K562 (cell line): Measurements from ENCODE around the gene ANO6. TPM values are rescaled to one million over a fixed set of nuclear protein-coding genes. Genes with fewer than 3 reads are reported as not detected.

ENCODE experiments used
- ATAC-seq: fragments of 200-7000 bp; cut with Tn5 transposase; 3 replicates; pipeline ENCODE4 v1.9.1; 2020; ENCODE audit warnings: moderate library complexity
- BruUV-seq: library from RNA; stranded (reverse); fragments of 400-500 nt; replicated peaks from 2 replicates; lab custom pipeline; 2021; lab: Mats Ljungman, UMichigan
- CTCF ChIA-PET: fragments of 300-600 bp; formaldehyde crosslinking; extraction: SDS; loops from one replicate; lab custom pipeline; 2021; ENCODE audit warnings: low intra/inter-chr PET ratio; lab: Yijun Ruan, JAX
- POLR2A ChIA-PET: fragments of 300-600, 350-650 bp; sonication (Branson Sonifier 250); formaldehyde crosslinking; extraction: SDS; loops from one replicate; lab custom pipeline; 2021; ENCODE audit warnings: antibody characterized with exemption, inconsistent platforms; lab: Yijun Ruan, JAX
- DNase-seq, 4 experiments: peaks; one replicate each; pipeline versions ENCODE4 v3.0.0 to v3.0.0-alpha.2; 2011 to 2018; ENCODE audit warnings: low spot score in 3 of 4, mixed read lengths in 3 of 4; ENCODE audit errors: extremely low read depth in 1 of 4
- FAIRE-seq: peaks from 2 replicates; lab custom pipeline; 2011; peaks lifted over from hg19 to GRCh38; lab: Jason Lieb, UNC
- H2AFZ ChIP-seq: 2 replicates; pipeline ENCODE4 v1.6.0; 2011; ENCODE audit warnings: low read depth, low read length, control low read depth, inconsistent platforms
- H3K27ac ChIP-seq: fragments of 200-600 bp; 3 replicates; pipeline ENCODE4 v1.8.0; 2011; ENCODE audit warnings: low read depth, mild to moderate bottlenecking, control low read depth, inconsistent platforms, low read length, moderate library complexity, mixed read lengths; ENCODE audit errors: extremely low read depth
- H3K27me3 ChIP-seq, 2 experiments: fragments of 300-600 bp in 1 of 2; 2 replicates in 1 of 2; 3 replicates in 1 of 2; pipeline versions ENCODE4 v1.6.0 to v1.8.0; 2011; ENCODE audit warnings: inconsistent platforms in 2 of 2, low read length in 2 of 2, mild to moderate bottlenecking in 1 of 2, mixed read lengths in 1 of 2, moderate library complexity in 1 of 2; ENCODE audit not compliant: control insufficient read depth in 2 of 2, insufficient read depth in 2 of 2
- H3K36me3 ChIP-seq: fragments of 300-600 bp; 3 replicates; pipeline ENCODE4 v1.8.0; 2011; ENCODE audit warnings: mild to moderate bottlenecking, low read length, inconsistent platforms; ENCODE audit not compliant: control insufficient read depth, insufficient read depth
- H3K4me1 ChIP-seq, 2 experiments: fragments of 200-600 bp in 1 of 2; replicated peaks in 1 of 2; 2 replicates in 1 of 2; 3 replicates in 1 of 2; pipeline versions ENCODE4 v1.5.1 to v1.8.0; 2011; ENCODE audit warnings: inconsistent platforms in 2 of 2, low read length in 2 of 2, mild to moderate bottlenecking in 1 of 2, mixed read lengths in 1 of 2, moderate library complexity in 1 of 2; ENCODE audit not compliant: control insufficient read depth in 2 of 2, insufficient read depth in 2 of 2
- H3K4me2 ChIP-seq: 2 replicates; pipeline ENCODE4 v1.6.1; 2011; ENCODE audit warnings: low read length, control low read depth, inconsistent platforms, mixed read lengths; ENCODE audit not compliant: insufficient read depth
- H3K4me3 ChIP-seq: fragments of 200-600 bp; sonication (generic), shearing (Covaris generic); 2 replicates; pipeline ENCODE4 v1.5.1; 2016; ENCODE audit warnings: control low read depth, inconsistent platforms
- H3K79me2 ChIP-seq: fragments of 200-600 bp; 3 replicates; pipeline ENCODE4 v1.8.0; 2011; ENCODE audit warnings: low read length, inconsistent platforms; ENCODE audit not compliant: control insufficient read depth, insufficient read depth
- H3K9ac ChIP-seq, 2 experiments: 2 replicates each; pipeline versions ENCODE4 v1.6.0 to v1.6.1; 2011; ENCODE audit warnings: low read depth in 2 of 2, low read length in 2 of 2, control low read depth in 1 of 2, inconsistent platforms in 1 of 2, mild to moderate bottlenecking in 1 of 2, mixed read lengths in 1 of 2; ENCODE audit not compliant: insufficient read depth in 1 of 2
- H3K9me1 ChIP-seq: one replicate; pipeline ENCODE4 v1.6.0; 2011; ENCODE audit warnings: inconsistent platforms, mild to moderate bottlenecking, low read length, moderate library complexity; ENCODE audit not compliant: control insufficient read depth, insufficient read depth
- H3K9me3 ChIP-seq: replicated peaks from 2 replicates; pipeline ENCODE4 v1.5.1; 2011; ENCODE audit warnings: low read depth, low read length, inconsistent platforms; ENCODE audit not compliant: control insufficient read depth, insufficient read depth
- H4K20me1 ChIP-seq: replicated peaks from 2 replicates; pipeline ENCODE4 v1.6.1; 2011; ENCODE audit warnings: low read length, inconsistent platforms, mixed read lengths; ENCODE audit not compliant: control insufficient read depth, insufficient read depth
- CBFA2T2 ChIP-seq: fragments of 450-650 bp; conservative IDR thresholded peaks from 2 replicates; pipeline ENCODE4 v1.6.1; 2017; ENCODE audit warnings: mild to moderate bottlenecking
- CGGBP1 ChIP-seq: fragments of 250-450 bp; sonication (Bioruptor Pico); IDR thresholded peaks from 2 replicates; pipeline ENCODE4 v1.9.0; 2021; ENCODE audit warnings: mild to moderate bottlenecking
- EGR1 ChIP-seq: fragments of 450-650 bp; conservative IDR thresholded peaks from 2 replicates; pipeline ENCODE4 v1.6.1; 2017; ENCODE audit warnings: mild to moderate bottlenecking
- ELF2 ChIP-seq: fragments of 250-450 bp; sonication (Bioruptor Pico); IDR thresholded peaks from 2 replicates; pipeline ENCODE4 v1.5.0; 2021; ENCODE audit warnings: mild to moderate bottlenecking
- ELK1 ChIP-seq: sonication (generic); formaldehyde crosslinking; IDR thresholded peaks from 2 replicates; pipeline ENCODE4 v1.8.1; 2022; ENCODE audit warnings: missing genetic modification reagents
- EZH2 ChIP-seq: IDR thresholded peaks from 2 replicates; pipeline ENCODE4 v1.6.1; 2012; ENCODE audit warnings: low read depth, mild to moderate bottlenecking, inconsistent platforms, low read length, borderline replicate concordance
- FOXK2 ChIP-seq, 2 experiments: fragments of 450-650 bp; IDR thresholded peaks in 1 of 2; conservative IDR thresholded peaks in 1 of 2; 2 replicates each; pipeline ENCODE4 v1.6.1; 2016; ENCODE audit warnings: low read depth in 2 of 2, mild to moderate bottlenecking in 1 of 2
- HINFP ChIP-seq: fragments of 450-650 bp; conservative IDR thresholded peaks from 2 replicates; pipeline ENCODE4 v1.6.1; 2016; ENCODE audit warnings: missing genetic modification characterization, low read depth, mild to moderate bottlenecking, control low read depth, missing compliant biosample characterization
- HMG20A ChIP-seq: fragments of 450-650 bp; formaldehyde crosslinking; conservative IDR thresholded peaks from 2 replicates; pipeline ENCODE4 v1.4.0; 2020; ENCODE audit warnings: mild to moderate bottlenecking, mixed read lengths
- HMGXB4 ChIP-seq: sonication (generic); formaldehyde crosslinking; IDR thresholded peaks from 2 replicates; pipeline ENCODE4 v1.8.1; 2023; ENCODE audit warnings: mild to moderate bottlenecking, missing genetic modification reagents
- MCM2 ChIP-seq: fragments of 450-650 bp; IDR thresholded peaks from 2 replicates; pipeline ENCODE4 v1.6.1; 2017; ENCODE audit warnings: low read depth, mild to moderate bottlenecking
- NRF1 ChIP-seq, 2 experiments: fragments of 450-650 bp; IDR thresholded peaks in 1 of 2; conservative IDR thresholded peaks in 1 of 2; 2 replicates each; pipeline ENCODE4 v1.6.1; 2014; ENCODE audit warnings: mild to moderate bottlenecking in 2 of 2
- POLR2AphosphoS2 ChIP-seq: IDR thresholded peaks from 2 replicates; pipeline ENCODE4 v1.6.1; 2012; ENCODE audit warnings: low read length, improper control_type of control experiment
- PTBP1 ChIP-seq: fragments of 200-400 bp; formaldehyde crosslinking; IDR thresholded peaks from 2 replicates; pipeline ENCODE4 v1.6.1; 2017; ENCODE audit warnings: low read depth, low read length
- TAF1 ChIP-seq: IDR thresholded peaks from 2 replicates; pipeline ENCODE4 v1.6.1; 2011; ENCODE audit warnings: mild to moderate bottlenecking, low read length, moderate library complexity; ENCODE audit not compliant: insufficient read depth, control insufficient read depth, severe bottlenecking; ENCODE audit errors: extremely low read depth
- ZNF143 ChIP-seq: sonication (generic); formaldehyde crosslinking; IDR thresholded peaks from 2 replicates; pipeline ENCODE4 v1.9.0; 2022; ENCODE audit warnings: mild to moderate bottlenecking, missing genetic modification reagents
- ZNF277 ChIP-seq: fragments of 250-450 bp; sonication (Bioruptor Pico); IDR thresholded peaks from 2 replicates; pipeline ENCODE4 v1.8.0; 2022; ENCODE audit warnings: inconsistent platforms, mild to moderate bottlenecking, moderate library complexity, borderline replicate concordance
- ZNF586 ChIP-seq: fragments of 450-650 bp; formaldehyde crosslinking; conservative IDR thresholded peaks from 2 replicates; pipeline ENCODE4 v1.4.0; 2020; ENCODE audit warnings: mild to moderate bottlenecking, moderate library complexity
- WGBS: fragments of 100-300 bp; shearing (Covaris generic); methylation state at CpG from one replicate; pipeline ENCODE4 v1.1.6; 2016; ENCODE audit warnings: low coverage, mixed read lengths; ENCODE audit not compliant: insufficient coverage; ENCODE audit errors: missing lambda C conversion rate; 5-methylcytosine and 5-hydroxymethylcytosine counted together
- in situ Hi-C: fragments of 300-500 bp; cut with MboI; formaldehyde crosslinking; loops from 4 replicates; pipeline ENCODE4 v1.15.0; 2018; ENCODE audit warnings: inconsistent platforms, mixed read lengths
- intact Hi-C: fragments of 100-400 bp; cut with micrococcal nuclease; formaldehyde crosslinking; loops from 2 replicates; pipeline ENCODE4 v1.14.2; 2022
- polyA plus RNA-seq, 8 experiments: library from polyadenylated mRNA; depleted of rRNA in 4 of 8; stranded (reverse) in 5 of 8; unstranded in 3 of 8; fragments of >200 nt; fragmentation: Nextera tagmentation in 2 of 8; fragmentation: Illumina TruSeq in 1 of 8; extraction: Ambion mirVana in 2 of 8; extraction: Trizol in 1 of 8; gene quantifications; 2 replicates each; pipeline versions ENCODE4 v1.2.1 to v1.2.3, GENCODE V29; 2011 to 2014; ENCODE audit warnings: inconsistent platforms in 1 of 8, missing spikeins in 1 of 8
- total RNA-seq, 7 experiments: library from RNA; depleted of rRNA in 6 of 7; stranded (reverse); fragments of >200 nt in 6 of 7; fragmentation: Illumina TruSeq in 2 of 7; extraction: Trizol in 2 of 7; gene quantifications; 2 replicates each; pipeline versions ENCODE4 v1.2.1 to v1.2.3, GENCODE V29; 2011 to 2021; ENCODE audit warnings: low replicate concordance in 1 of 7

Gene ANO6
- total and polyA plus RNA-seq, 9 of the 15 experiments (the other 6 are each of a cell fraction or from before 2014, with no cell fraction given), result 3.5 to 24.7 (median 20.3) TPM

- Histone ChIP-seq H3K79me2 (peaks cover 15% of the 10 kb centered on the region; the same call in 1 of the 3 replicates), H3K9me1 (no peaks in the 10 kb centered on the region), H3K9ac (no peak overlapping the region), H3K4me2 (no peak overlapping the region), H2AFZ (no peak overlapping the region), H3K27me3 (no peaks in the 10 kb centered on the region), H3K4me1 (peaks cover 6 to 28% of the 10 kb centered on the region in 2 experiments), H3K36me3 (no peaks in the 10 kb centered on the region; the same call in 2 of the 3 replicates), H3K27ac (no peak overlapping the region), H4K20me1 (peaks cover 12% of the 10 kb centered on the region; the same call in 1 of the 2 replicates), H3K9me3 (no peaks in the 10 kb centered on the region), H3K4me3 (no peak overlapping the region)
- no peak for ATAC-seq
- POLR2A ChIA-PET, result no interaction called here
- intact Hi-C loops (loop anchor here (5.0 to 10.0 kb wide), 2 partner anchors 66 to 164 kb away; no protein-coding TSS in a partner anchor), in situ Hi-C loops (no loop called here)
- WGBS, result 78% methylated on average over 3 of the region's 3 CpGs
- no TSS peak for BruUV-seq
- CTCF ChIA-PET, result no interaction called here
- no peak for FAIRE-seq
- DNase-seq, result no peak
- TF ChIP-seq ZNF143 (CRISPR knock-in tag) (no peak), TAF1 (no peak), ELF2 (no peak), CBFA2T2 (no peak), MCM2 (no peak), HMG20A (CRISPR knock-in tag) (no peak), CGGBP1 (CRISPR knock-in tag) (no peak), FOXK2 (conservative IDR thresholded peaks at IDR 0.05 in 1 of 2, IDR thresholded peaks at IDR 0.05 in 1 of 2; ENCODE audit: low read depth in 2 of 2) (no peak), EZH2 (no peak), POLR2AphosphoS2 (no peak), ZNF277 (no peak), HINFP (tag) (no peak), HMGXB4 (CRISPR knock-in tag) (no peak), NRF1 (conservative IDR thresholded peaks at IDR 0.05 in 1 of 2, IDR thresholded peaks at IDR 0.05 in 1 of 2) (no peak), EGR1 (no peak), ZNF586 (CRISPR knock-in tag) (no peak), ELK1 (CRISPR knock-in tag) (no peak), PTBP1 (no peak)
These were observed 55.1 kb downstream of the ANO6 start for GRCh38 chr12:45270951-45271350.
